OCI-M1 (cell line): Measurements from ENCODE around the gene MYO19.

Source experiments
- DNase-seq: peaks from one replicate; lab custom pipeline; 2025; lab: John Stamatoyannopoulos, UW

MYO19 gene

GRCh38 chr17:36534840-36535668, at the start of gene MYO19, which contains the start of gene PIGW:
Gene MYO19 (minus strand): TSS chr17:36534868. CDS start chr17:36532538, 2,330 bp downstream.
Gene PIGW (plus strand): TSS chr17:36534987. CDS start chr17:36537102, 2,115 bp downstream.
- DNase-seq, result peak; percentile 94

DNA sequence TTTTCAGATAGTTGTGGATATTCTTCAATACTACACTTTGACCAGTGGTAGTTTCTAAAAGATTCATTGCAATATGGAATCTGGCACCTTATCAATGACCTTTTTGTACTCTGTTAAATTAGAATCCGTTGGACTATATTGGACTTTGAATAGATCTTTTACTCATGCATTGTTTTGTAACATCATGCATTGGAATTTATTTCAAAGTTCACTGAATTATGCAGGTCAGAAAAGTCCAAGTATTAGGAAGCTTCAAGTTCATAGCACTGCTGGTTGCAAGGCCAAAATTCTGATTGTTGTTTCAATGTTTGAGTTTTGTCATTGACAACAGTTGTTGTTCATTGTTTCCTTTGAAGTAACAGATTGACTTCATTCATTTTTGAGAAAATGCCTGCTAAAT, 49.1 kb upstream of the MYO19 start:
- DNase-seq, result no peak

DNA sequence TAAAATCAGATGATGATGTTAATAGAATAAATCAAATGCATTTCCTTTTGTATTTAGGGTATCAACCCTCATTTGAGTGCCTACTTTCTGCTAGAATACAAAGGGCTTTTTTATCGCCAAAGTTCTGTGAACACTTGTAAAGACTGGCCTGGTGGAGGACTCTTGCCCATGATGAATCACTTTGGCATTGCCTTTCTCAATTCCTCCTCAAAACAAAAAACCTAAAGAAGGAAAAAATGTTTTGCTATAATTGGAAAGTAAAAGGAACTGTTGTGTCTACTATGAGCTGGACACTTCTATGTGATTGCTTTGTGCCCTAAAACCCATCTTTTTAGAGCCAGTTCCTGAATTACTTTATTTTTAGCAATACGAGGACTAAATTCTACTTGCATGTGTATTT, 44.0 kb upstream of the MYO19 start:
- DNase-seq, result no peak

GRCh38 chr17:36576793-36577192, 42.1 kb upstream of the MYO19 start:
- DNase-seq, result no peak

DNA sequence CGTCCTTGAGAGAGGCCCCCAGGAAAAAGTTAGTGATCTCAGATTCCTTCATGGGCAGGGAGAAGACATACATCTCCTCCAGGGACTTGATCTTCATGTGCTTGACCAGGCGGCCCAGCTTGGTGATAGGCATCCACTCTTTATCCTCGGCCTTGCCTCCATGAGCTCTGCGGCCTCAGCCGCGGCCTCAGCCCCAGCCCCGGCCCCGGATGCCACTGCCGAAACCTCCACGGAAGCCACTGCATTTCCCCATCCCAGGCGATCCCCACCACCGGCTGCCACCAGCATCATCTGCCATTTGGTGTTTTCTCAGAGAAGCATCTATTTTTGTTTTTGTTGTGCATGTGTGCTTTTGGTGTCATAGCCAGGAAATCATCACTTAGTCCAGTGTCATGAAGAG, 40.4 kb upstream of the MYO19 start:
- no peak for DNase-seq

DNA sequence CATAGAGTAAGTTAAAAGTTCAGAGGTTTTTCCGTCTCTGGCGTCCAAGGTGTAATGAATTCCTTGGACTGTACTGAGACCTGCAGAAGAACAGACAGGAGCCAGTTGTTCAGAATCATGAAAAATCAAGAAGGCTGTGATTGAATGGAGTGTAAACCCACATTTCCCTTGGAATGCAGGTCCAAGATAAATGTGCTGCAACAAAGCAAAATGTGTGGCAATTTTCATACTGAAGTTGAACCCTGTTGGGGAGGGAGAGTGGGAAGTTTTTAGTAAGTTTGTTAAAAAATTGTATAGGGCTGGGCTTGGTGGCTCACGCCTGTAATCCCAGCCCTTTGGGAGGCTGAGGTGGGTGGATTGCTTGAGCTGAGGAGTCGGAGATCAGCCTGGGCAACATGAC, 31.4 kb upstream of the MYO19 start:
- DNase-seq, result no peak

GRCh38 chr17:36553459-36553858, 18.8 kb upstream of the MYO19 start:
- no peak for DNase-seq

DNA sequence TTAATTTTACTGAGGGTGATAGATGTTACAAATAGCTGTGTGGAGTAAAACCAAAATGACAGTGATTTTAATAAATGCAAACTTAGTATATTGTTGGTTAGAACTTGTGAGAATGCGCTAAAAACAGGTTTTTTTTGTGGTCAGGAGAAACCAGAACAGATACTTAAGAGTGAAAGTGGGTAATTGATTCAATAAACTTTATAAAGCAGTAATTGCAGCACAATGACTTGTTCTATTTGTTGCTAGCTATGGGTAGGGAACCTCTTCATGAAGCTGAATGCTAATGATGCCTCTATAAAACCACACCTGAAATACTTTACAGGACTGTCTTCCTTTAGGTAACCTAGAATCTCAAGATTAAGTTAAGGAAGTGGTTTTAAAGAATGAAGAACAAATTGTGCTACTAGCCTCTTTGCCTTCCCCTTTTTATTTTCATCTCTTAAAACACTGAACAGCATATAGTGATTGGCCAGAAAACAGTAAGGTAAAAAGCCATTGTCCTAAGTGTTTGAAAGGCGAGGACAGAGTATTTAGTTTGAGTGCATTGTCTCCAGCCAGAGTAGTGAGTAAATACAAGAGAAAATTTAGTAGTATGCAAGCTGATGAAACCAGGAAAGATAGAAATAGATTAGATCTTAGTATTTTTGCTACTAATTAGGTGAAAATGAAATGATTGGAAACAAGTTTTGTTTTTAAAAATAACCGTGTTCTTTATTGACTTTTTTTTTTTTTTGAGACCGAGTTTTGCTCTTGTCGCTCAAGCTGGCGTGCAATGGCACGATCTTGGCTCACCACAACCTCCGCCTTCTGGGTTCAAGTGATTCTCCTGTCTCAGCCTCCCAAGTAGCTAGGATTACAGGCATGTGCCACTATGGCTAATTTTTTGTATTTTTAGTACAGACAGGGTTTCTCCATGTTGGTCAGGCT, 16.1 kb upstream of the MYO19 start:
- peak; percentile 15 for DNase-seq

GRCh38 chr17:36547776-36548175, 13.1 kb upstream of the MYO19 start:
- no peak for DNase-seq

DNA sequence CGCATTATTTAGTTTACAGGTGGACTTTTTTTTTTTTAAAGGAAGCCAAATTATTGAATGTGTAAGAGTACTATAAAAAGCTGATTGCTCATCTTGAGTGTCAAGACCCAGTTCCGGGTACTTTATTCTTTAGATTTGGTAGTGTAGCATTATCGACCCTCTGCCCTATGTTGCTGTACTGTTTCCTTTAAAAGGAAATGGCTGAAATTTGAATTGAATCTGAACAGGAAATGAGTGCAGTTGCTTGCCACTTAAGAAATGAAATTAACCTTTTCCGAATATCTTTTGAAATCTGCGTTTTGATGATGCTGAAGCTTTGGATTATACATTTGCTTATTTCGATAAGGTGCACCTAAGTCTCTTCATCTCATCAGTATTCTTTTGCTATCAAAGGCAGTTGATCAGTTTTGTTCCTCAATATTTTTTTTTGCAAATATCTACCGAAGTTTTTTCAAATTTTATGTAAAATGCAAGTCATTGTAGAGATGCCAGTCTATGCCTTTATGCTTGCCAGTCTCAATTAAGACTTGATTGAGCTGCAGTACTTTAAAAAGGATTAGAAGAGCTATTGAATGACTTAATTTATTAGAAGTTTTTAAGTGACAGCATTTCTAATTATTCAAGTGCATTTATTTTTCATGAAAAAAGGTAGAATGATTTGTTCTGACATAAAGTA, 11.9 kb upstream of the MYO19 start:
- peak; percentile 45 for DNase-seq

GRCh38 chr17:36545465-36546417, 11.1 kb upstream of the MYO19 start:
- peak; percentile 97 for DNase-seq

- DNase-seq, result no peak
Observed at GRCh38 chr17:36545077-36545464, 10.4 kb upstream of the MYO19 start.

- DNase-seq, result peak; percentile 94
Observed at GRCh38 chr17:36544307-36545076, 9.8 kb upstream of the MYO19 start, which contains the start of gene GGNBP2. Gene GGNBP2 (plus strand): TSS chr17:36544919. CDS start chr17:36545725, 806 bp downstream.

DNA sequence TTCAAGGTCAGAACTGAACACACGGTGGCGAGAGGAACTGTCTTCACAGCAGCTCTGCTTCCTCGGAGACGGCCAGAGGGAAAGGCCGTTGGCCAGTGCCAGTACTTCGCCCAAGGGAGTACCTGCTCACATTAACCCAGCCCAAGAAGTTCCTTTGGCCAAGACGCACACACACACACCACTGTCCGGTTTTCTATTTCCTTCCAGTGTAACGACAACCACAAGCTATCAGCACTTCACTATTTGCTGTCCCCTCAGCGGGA, 9.3 kb upstream of the MYO19 start:
- peak; percentile 81 for DNase-seq

DNA sequence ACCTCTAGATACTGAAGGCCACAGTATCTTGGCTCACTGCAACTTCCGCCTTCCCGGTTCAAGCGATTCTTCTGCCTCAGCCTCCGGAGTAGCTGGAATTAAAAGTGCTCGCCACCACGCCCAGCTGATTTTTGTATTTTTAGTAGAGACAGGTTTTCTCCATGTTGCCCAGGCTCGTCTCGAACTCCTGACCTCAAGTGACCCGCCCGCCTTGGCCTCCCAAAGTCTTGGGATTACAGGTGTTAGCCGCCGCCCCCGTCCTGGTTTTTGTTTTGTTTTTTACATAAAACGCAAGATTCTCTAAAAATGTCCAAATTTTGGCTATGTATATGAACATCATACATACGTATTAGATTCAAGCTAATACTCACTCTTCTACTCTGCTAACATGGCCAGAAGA, 8.1 kb upstream of the MYO19 start:
- DNase-seq, result no peak

- DNase-seq, result peak; percentile 8
Observed at GRCh38 chr17:36540696-36541095, 6.0 kb upstream of the MYO19 start.

- DNase-seq, result no peak
Observed at GRCh38 chr17:36535669-36536081, 1.0 kb upstream of the MYO19 start.

DNA sequence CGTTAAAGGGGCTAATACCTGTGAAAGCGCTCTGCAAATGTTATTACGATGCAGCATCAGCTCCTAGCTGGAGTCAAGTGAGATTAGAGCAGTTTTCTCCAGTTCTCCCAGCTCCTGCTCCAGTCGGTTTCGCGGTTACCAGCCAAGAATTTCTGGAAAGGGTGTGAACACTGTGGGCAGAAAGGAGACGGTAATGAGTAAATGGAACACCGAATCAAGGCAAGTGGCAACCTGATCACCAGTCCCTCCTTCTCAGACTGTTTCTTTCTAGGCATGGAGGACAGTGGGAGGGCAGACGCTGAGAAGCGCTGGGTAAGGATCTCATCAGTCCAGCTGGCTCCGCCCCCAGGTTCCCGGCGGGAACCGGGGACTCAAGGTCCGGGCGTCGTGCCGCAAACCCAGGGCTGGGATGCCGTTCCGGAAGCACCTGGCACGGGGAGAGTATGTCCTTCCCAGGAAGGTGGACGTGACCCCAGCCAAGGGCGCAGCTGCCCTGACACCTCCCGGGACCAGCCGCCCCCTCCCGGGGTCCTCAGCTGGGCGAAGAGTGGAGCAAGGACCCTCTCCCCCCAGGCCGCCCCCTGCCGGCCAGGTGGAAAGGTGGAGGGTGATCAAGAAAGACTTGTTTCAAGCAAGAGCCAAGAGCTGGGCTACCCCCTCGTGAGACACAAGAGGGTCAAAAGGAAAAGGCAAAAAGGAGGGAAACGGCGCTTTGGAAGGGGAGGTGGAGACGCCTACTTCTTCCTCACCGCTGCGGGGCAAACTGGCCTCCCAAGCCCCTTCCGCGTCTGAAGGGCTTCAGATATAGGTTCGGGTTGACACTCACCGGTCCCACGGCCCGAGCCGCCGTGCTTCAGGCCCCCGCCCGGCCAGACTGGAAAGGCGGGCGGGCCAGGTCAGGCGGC, 481 bp downstream of the MYO19 start:
- peak; percentile 80 for DNase-seq

DNA sequence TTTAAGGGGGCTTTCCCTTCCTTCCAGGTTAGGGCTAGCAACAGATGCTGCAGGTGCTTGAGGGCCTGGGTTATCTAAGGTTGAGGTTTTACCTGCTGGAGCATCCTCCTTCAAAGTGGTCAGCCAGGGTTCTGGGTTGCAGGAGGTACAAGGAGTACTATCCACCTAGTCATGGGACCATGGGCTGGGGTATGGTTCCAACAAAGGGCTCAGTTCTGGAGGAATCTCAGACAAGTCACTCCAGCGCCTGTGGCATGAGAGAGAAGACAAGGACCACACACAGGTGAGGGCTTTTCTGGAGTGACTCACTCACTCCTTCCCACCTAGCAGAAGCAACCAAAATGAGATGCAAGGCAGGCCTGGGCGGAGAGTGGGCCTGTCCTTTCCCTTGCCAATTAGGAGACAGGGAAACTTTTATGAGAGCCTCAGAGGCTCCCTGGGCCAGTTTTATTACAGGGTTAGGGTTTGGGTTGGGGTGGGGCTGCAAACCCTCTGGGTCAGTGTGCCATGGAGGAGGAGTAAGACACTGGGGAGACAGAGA, 2.2 kb downstream of the MYO19 start:
- no peak for DNase-seq
